Fibroblast of lung (primary cell): Measurements from ENCODE around the gene CTNND2. TPM values are rescaled to one million over a fixed set of nuclear protein-coding genes. Genes with fewer than 3 reads are reported as not detected.

ENCODE experiments used
- DNase-seq, 2 donors: peaks; one replicate each; pipeline versions ENCODE4 v3.0.0 to v3.0.0-alpha.2; 2010; ENCODE audit warnings: low read depth in 2 of 2
- H2AFZ ChIP-seq: 2 replicates; pipeline ENCODE4 v1.5.1; 2012; ENCODE audit warnings: low read length, control low read depth, inconsistent platforms
- H3K27ac ChIP-seq: 2 replicates; pipeline ENCODE4 v1.5.1; 2011; ENCODE audit warnings: low read length, control low read depth; ENCODE audit not compliant: insufficient read depth
- H3K27me3 ChIP-seq: 2 replicates; pipeline ENCODE4 v1.5.1; 2011; ENCODE audit warnings: mild to moderate bottlenecking, low read length; ENCODE audit not compliant: control insufficient read depth, insufficient read depth
- H3K36me3 ChIP-seq: 2 replicates; pipeline ENCODE4 v1.5.1; 2011; ENCODE audit warnings: low read length; ENCODE audit not compliant: control insufficient read depth, insufficient read depth
- H3K4me1 ChIP-seq: 2 replicates; pipeline ENCODE4 v1.5.1; 2011; ENCODE audit warnings: low read length; ENCODE audit not compliant: control insufficient read depth, insufficient read depth; ENCODE audit errors: extremely low read depth
- H3K4me2 ChIP-seq: 2 replicates; pipeline ENCODE4 v1.5.1; 2011; ENCODE audit warnings: low read length, control low read depth; ENCODE audit not compliant: insufficient read depth; ENCODE audit errors: extremely low read depth
- H3K4me3 ChIP-seq, 4 experiments: fragments of 200-600 bp in 1 of 4; sonication (generic) in 1 of 4; replicated peaks in 1 of 4; 2 replicates each; pipeline ENCODE4 v1.5.1; 2011 to 2016; ENCODE audit warnings: low read length in 4 of 4, low read depth in 3 of 4, mild to moderate bottlenecking in 3 of 4, control low read depth in 2 of 4, inconsistent platforms in 1 of 4, mixed read lengths in 1 of 4; ENCODE audit not compliant: insufficient read depth in 1 of 4; ENCODE audit errors: control extremely low read depth in 1 of 4
- H3K79me2 ChIP-seq: 2 replicates; pipeline ENCODE4 v1.5.1; 2012; ENCODE audit warnings: mild to moderate bottlenecking, low read length, inconsistent platforms; ENCODE audit not compliant: control insufficient read depth, insufficient read depth
- H3K9ac ChIP-seq: 2 replicates; pipeline ENCODE4 v1.5.1; 2011; ENCODE audit warnings: mild to moderate bottlenecking, low read length, control low read depth; ENCODE audit not compliant: insufficient read depth
- H3K9me3 ChIP-seq: 2 replicates; pipeline ENCODE4 v1.5.1; 2012; ENCODE audit warnings: low read depth, low read length; ENCODE audit not compliant: control insufficient read depth, insufficient read depth
- H4K20me1 ChIP-seq: 2 replicates; pipeline ENCODE4 v1.5.1; 2011; ENCODE audit warnings: low read length; ENCODE audit not compliant: control insufficient read depth, insufficient read depth; ENCODE audit errors: extremely low read depth
- CTCF ChIP-seq, 2 donors: IDR thresholded peaks in 1 of 2; conservative IDR thresholded peaks in 1 of 2; 1 replicate in 1 of 2; 2 replicates in 1 of 2; pipeline ENCODE4 v1.5.1; 2011 to 2012; ENCODE audit warnings: low read length in 2 of 2, control low read depth in 1 of 2, inconsistent platforms in 1 of 2, low read depth in 1 of 2, mild to moderate bottlenecking in 1 of 2
- EZH2 ChIP-seq: IDR thresholded peaks from 2 replicates; pipeline ENCODE4 v1.5.1; 2012; ENCODE audit warnings: low read length, control low read depth, mild to moderate bottlenecking; ENCODE audit errors: missing control alignments
- polyA plus RNA-seq, 2 donors: library from polyadenylated mRNA; depleted of rRNA in 1 of 2; stranded (reverse) in 1 of 2; unstranded in 1 of 2; fragments of >200 nt; gene quantifications; 2 replicates each; pipeline ENCODE4 v1.2.1, GENCODE V29; 2011 to 2012; ENCODE audit warnings: missing spikeins in 1 of 2
- total RNA-seq: library from RNA; depleted of rRNA; stranded (reverse); fragments of >200 nt; gene quantifications from 2 replicates; pipeline ENCODE4 v1.2.1, GENCODE V29; 2014

Gene CTNND2
- total and polyA plus RNA-seq, 2 donors (not counting 1 experiment from before 2014, with no cell fraction given) = not detected

- H3K36me3 ChIP-seq = no peaks in the 10 kb centered on the region
- no peaks in the 10 kb centered on the region for H3K79me2 ChIP-seq
- H4K20me1 ChIP-seq = no peaks in the 10 kb centered on the region
- no peak overlapping the region for H2AFZ ChIP-seq
- H3K4me1 ChIP-seq = no peaks in the 10 kb centered on the region
- no peak overlapping the region for H3K9ac ChIP-seq
- H3K4me2 ChIP-seq = no peak overlapping the region
- H3K9me3 ChIP-seq = no peaks in the 10 kb centered on the region
- H3K27ac ChIP-seq = no peak overlapping the region
- DNase-seq = no peak
- no peak overlapping the region for H3K4me3 ChIP-seq
- no peak for TF ChIP-seq EZH2
- no peak for TF ChIP-seq CTCF (conservative IDR thresholded peaks at IDR 0.05 in 1 of 2, IDR thresholded peaks at IDR 0.05 in 1 of 2; ENCODE audit: low read depth in 1 of 2, low read length in 2 of 2)
- no peaks in the 10 kb centered on the region for H3K27me3 ChIP-seq
Measured at GRCh38 chr5:11240293-11241190, 663.7 kb downstream of the CTNND2 start.

- no peaks in the 10 kb centered on the region for H3K79me2 ChIP-seq
- H3K4me3 ChIP-seq = no peak overlapping the region
- no peak overlapping the region for H2AFZ ChIP-seq
- no peak for DNase-seq
- H3K9me3 ChIP-seq = no peaks in the 10 kb centered on the region
- no peak for TF ChIP-seq CTCF (conservative IDR thresholded peaks at IDR 0.05 in 1 of 2, IDR thresholded peaks at IDR 0.05 in 1 of 2; ENCODE audit: low read depth in 1 of 2, low read length in 2 of 2)
- no peak for TF ChIP-seq EZH2
- H3K36me3 ChIP-seq = no peaks in the 10 kb centered on the region
- H3K9ac ChIP-seq = no peak overlapping the region
- H3K27me3 ChIP-seq = no peaks in the 10 kb centered on the region
- no peaks in the 10 kb centered on the region for H4K20me1 ChIP-seq
- H3K4me2 ChIP-seq = no peak overlapping the region
- H3K4me1 ChIP-seq = no peaks in the 10 kb centered on the region
- H3K27ac ChIP-seq = no peak overlapping the region
Measured at GRCh38 chr5:11239261-11240015, 664.8 kb downstream of the CTNND2 start.

GRCh38 chr5:11234501-11234911 lies 669.7 kb downstream of the CTNND2 start:
- Histone ChIP-seq H3K36me3 (no peaks in the 10 kb centered on the region), H2AFZ (no peak overlapping the region), H3K27ac (no peak overlapping the region), H3K79me2 (no peaks in the 10 kb centered on the region), H3K9ac (no peak overlapping the region), H3K4me1 (no peaks in the 10 kb centered on the region), H4K20me1 (no peaks in the 10 kb centered on the region), H3K4me3 (no peak overlapping the region), H3K4me2 (no peak overlapping the region), H3K9me3 (no peaks in the 10 kb centered on the region), H3K27me3 (no peaks in the 10 kb centered on the region)
- TF ChIP-seq CTCF (conservative IDR thresholded peaks at IDR 0.05 in 1 of 2, IDR thresholded peaks at IDR 0.05 in 1 of 2; ENCODE audit: low read depth in 1 of 2, low read length in 2 of 2) = no peak
- TF ChIP-seq EZH2 = no peak
- DNase-seq = no peak
